Neural crest cell (in vitro differentiated cells): Measurements from ENCODE around the gene PHTF2. TPM values are rescaled to one million over a fixed set of nuclear protein-coding genes. Genes with fewer than 3 reads are reported as not detected.

ENCODE experiments used
- DNase-seq: peaks from one replicate; pipeline ENCODE4 v3.0.0; 2021; ENCODE audit warnings: low read depth, mixed read lengths, low spot score
- H3K27ac Mint-ChIP-seq: one replicate; pipeline ENCODE4 v1.8.0; 2021; ENCODE audit warnings: mild to moderate bottlenecking, mixed read lengths; ENCODE audit not compliant: unreplicated experiment
- H3K27me3 Mint-ChIP-seq: 2 replicates; pipeline ENCODE4 v1.8.0; 2021; ENCODE audit warnings: low read depth, mild to moderate bottlenecking, mixed read lengths
- H3K36me3 Mint-ChIP-seq: 2 replicates; pipeline ENCODE4 v1.8.0; 2021; ENCODE audit warnings: low read depth, mild to moderate bottlenecking, mixed read lengths
- H3K4me1 Mint-ChIP-seq: 2 replicates; pipeline ENCODE4 v1.8.0; 2021; ENCODE audit warnings: mixed read lengths
- H3K4me3 Mint-ChIP-seq: one replicate; pipeline ENCODE4 v1.8.0; 2021; ENCODE audit warnings: mild to moderate bottlenecking, mixed read lengths
- H3K9me3 Mint-ChIP-seq: 2 replicates; pipeline ENCODE4 v1.8.0; 2021; ENCODE audit warnings: mixed read lengths
- total RNA-seq: library from RNA; stranded (reverse); gene quantifications from 2 replicates; pipeline ENCODE4 v1.2.1, GENCODE V29; 2021
- TF ChIP-seq, protein P1 (sequence below): fragments of 200-600 bp; sonication (generic); conservative IDR thresholded peaks from 2 replicates; pipeline ENCODE4 v1.5.0; 2021; ENCODE audit warnings: antibody characterized with exemption, mild to moderate bottlenecking

Gene PHTF2
- total RNA-seq, 1 donor from 2014 or later: 19.8 TPM

DNA sequence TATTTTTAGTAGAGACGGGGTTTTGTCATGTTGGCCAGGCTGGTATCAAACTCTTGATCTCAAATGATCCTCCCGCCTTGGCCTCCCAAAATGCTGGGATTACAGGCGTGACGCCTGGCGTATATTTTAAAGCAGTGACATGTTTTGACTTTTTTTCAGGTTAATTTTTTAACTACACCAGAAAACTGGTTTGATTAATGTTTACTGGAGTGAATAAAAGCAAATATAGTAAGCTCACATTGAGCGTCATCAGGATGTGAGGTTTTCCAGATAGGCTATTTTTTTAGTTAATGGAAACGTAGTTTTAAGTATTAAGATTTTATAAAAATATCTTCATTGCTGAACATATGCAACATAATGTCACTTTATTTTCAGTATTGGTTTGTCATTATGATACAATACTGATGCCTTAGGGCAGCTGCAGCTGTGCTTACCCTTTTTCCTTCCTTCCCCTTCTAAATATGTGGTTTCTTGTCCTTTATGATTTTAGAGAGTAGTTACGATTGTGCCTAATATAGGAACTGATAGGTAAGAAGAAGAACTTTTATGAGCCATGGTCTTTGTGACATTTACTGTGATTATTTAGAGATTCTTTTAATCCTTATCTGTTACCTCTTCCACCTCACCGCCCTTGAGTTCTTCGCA, 37.6 kb upstream of the PHTF2 start:
- Mint-ChIP-seq H3K4me1 (no peaks in the 10 kb centered on the region), H3K27me3 (no peaks in the 10 kb centered on the region), H3K36me3 (no peaks in the 10 kb centered on the region)

DNA sequence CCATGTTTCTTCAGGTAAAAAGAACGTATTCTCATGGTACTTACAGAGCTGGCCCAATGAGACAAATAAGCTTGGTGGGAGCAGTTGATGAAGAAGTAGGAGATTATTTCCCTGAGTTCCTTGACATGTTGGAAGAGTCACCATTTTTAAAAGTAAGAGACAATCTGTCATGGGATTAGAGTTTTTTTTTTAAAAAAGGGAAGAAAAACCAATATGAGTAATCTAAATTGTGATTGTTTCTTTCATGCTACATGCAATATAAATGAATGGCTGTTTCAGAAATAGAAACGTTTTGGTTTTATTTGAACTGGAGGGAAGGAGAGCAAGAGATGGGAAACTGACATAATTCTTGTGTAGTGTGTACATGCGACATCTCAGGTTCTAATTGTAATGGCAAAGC, 33.1 kb upstream of the PHTF2 start:
- no peak for DNase-seq
- H3K9me3 Mint-ChIP-seq: no peaks in the 10 kb centered on the region
- H3K4me1 Mint-ChIP-seq: no peaks in the 10 kb centered on the region
- no peak overlapping the region for H3K4me3 Mint-ChIP-seq
- TF ChIP-seq, protein P1, sequence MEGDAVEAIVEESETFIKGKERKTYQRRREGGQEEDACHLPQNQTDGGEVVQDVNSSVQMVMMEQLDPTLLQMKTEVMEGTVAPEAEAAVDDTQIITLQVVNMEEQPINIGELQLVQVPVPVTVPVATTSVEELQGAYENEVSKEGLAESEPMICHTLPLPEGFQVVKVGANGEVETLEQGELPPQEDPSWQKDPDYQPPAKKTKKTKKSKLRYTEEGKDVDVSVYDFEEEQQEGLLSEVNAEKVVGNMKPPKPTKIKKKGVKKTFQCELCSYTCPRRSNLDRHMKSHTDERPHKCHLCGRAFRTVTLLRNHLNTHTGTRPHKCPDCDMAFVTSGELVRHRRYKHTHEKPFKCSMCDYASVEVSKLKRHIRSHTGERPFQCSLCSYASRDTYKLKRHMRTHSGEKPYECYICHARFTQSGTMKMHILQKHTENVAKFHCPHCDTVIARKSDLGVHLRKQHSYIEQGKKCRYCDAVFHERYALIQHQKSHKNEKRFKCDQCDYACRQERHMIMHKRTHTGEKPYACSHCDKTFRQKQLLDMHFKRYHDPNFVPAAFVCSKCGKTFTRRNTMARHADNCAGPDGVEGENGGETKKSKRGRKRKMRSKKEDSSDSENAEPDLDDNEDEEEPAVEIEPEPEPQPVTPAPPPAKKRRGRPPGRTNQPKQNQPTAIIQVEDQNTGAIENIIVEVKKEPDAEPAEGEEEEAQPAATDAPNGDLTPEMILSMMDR: no peak
- no peak overlapping the region for H3K27ac Mint-ChIP-seq
- no peaks in the 10 kb centered on the region for H3K27me3 Mint-ChIP-seq
- peaks cover 2% of the 10 kb centered on the region for H3K36me3 Mint-ChIP-seq

More for the DNA sequence above, 37.6 kb upstream of the PHTF2 start:
- no peak for DNase-seq
- TF ChIP-seq, protein P1: no peak
- no peak overlapping the region for H3K27ac Mint-ChIP-seq
- H3K9me3 Mint-ChIP-seq: no peaks in the 10 kb centered on the region
- H3K4me3 Mint-ChIP-seq: no peak overlapping the region

DNA sequence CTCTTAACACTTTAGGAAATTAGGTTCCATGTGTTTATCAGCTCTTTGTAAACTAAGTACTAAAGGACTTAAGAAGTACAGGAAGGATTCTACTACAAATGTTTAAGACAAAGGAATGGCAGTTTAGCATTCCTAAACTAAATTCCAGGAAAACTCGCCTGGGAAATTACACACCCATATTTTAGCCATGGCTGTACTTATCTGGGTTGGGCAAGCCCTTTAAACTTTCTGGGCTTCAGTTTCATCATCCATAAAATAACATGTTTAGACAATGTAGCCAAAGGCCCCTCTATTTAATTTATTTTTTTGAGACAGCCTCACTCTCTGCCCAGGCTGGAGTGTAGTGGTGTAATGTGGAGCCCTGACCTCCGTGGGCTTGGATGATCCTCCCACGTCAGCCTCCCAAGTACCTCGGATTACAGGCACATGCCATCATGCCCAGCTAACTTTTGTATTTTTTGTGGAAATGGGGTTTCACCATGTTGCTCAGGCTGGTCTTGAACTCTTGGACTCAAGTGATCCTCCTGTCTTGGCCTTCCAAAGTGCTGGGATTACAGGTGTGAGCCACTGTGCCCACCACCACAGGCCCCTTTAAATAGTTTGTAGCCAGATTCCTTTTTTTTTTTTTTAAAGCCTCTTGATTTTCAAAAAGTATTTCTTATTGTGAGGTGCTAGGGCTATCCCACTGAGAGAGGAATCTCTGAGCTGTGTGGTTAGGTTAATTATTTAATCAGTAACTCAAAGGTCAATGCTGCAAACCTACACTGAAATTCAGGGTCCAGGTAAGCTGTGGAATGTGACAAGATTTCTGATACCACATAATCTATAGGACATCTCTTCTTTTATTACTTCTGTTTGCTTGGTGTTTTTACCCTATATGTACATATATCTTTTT, 32.4 kb upstream of the PHTF2 start:
- no peaks in the 10 kb centered on the region for H3K4me1 Mint-ChIP-seq
- TF ChIP-seq, protein P1: no peak
- H3K36me3 Mint-ChIP-seq: peaks cover 5% of the 10 kb centered on the region
- no peaks in the 10 kb centered on the region for H3K27me3 Mint-ChIP-seq
- no peak overlapping the region for H3K4me3 Mint-ChIP-seq
- DNase-seq: no peak
- no peak overlapping the region for H3K27ac Mint-ChIP-seq
- H3K9me3 Mint-ChIP-seq: no peaks in the 10 kb centered on the region

DNA sequence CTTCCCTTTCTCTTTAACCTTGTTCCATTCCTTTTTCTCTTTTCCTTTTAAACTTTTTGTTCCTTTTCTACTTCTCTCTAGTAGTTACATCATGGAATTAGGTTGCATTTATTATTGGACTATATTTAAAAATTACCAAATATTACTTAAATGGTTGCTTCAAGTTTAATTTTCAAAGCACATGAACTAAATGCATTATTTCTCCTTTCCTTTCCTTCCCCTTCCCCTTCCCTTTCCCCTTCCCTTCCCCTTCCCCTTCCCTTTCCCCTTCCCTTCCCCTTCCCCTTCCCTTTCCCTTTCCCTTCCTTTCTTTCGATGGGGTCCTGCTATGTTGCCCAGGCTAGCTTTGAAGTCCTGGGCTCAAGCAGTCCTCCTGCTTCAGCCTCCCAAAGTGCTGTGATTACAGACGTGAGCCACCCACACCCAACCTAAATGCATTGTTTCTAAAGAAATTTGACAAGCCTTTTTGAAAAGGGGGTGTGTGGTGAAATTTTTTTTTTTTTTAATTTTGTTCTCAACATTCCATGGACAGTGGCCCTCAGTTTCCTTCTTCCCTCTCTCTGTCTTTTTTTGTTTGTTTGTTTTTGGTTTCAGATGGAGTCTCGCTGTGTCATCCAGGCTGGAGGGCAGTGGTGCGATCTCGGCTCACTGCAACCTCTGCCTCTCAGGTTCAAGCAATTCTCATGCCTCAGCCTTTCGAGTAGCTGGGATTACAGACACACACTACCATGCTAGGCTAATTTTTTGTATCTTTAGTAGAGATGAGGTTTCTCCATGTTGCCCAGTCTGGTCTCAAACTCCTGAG, 31.6 kb upstream of the PHTF2 start:
- Mint-ChIP-seq H3K27ac (no peak overlapping the region), H3K36me3 (peaks cover 5% of the 10 kb centered on the region), H3K9me3 (no peaks in the 10 kb centered on the region), H3K4me1 (no peaks in the 10 kb centered on the region), H3K27me3 (no peaks in the 10 kb centered on the region), H3K4me3 (no peak overlapping the region)
- DNase-seq: no peak
- TF ChIP-seq, protein P1: no peak

DNA sequence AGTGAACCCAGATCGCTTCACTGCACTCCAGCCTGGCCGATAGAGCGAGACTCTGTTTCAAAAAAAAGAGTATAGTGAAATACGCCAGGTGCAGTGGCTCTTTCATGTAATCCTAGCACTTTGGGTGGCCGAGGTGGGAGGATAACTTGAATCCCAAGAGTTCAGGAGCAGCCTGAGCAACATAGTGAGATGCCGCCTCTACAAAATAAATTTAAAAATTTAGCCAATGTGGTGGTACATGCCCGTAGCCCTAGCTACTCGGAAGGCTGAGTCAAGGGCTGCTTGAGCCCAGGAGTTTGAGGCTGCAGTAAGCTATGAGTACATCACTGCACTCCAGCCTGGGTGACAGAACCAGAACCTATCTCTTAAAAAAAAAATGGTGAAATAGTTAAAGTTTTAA, 28.3 kb upstream of the PHTF2 start:
- Mint-ChIP-seq H3K4me1 (no peaks in the 10 kb centered on the region), H3K36me3 (peaks cover 9% of the 10 kb centered on the region), H3K4me3 (no peak overlapping the region), H3K9me3 (no peaks in the 10 kb centered on the region), H3K27ac (no peak overlapping the region), H3K27me3 (no peaks in the 10 kb centered on the region)
- TF ChIP-seq, protein P1: no peak
- DNase-seq: no peak
